ENCODE measurements around the gene GNL3. TPM values are rescaled to one million over a fixed set of nuclear protein-coding genes. Genes with fewer than 3 reads are reported as not detected.

GNL3 gene
- total RNA-seq, 2 donors from 2014 or later: 101 to 107 TPM

- Mint-ChIP-seq H3K27ac (no peak overlapping the region), H3K36me3 (ENCODE audit: low read depth) (peaks cover 67% of the 10 kb centered on the region), H3K27me3 (ENCODE audit: insufficient read depth) (no peaks in the 10 kb centered on the region), H3K4me3 (no peak overlapping the region), H3K9me3 (no peaks in the 10 kb centered on the region), H3K4me1 (no peaks in the 10 kb centered on the region)
- no peaks in the 10 kb centered on the region for H3K9me3 ChIP-seq (ENCODE audit: control insufficient read depth, low read length)
- H3K27ac ChIP-seq (ENCODE audit: low read depth, low read length): no peak overlapping the region
- no peak overlapping the region for H3K9ac ChIP-seq (ENCODE audit: extremely low read depth, low read length, poor library complexity, severe bottlenecking)
- WGBS, 2 experiments (ENCODE audit: insufficient coverage in 1 of 2, insufficient read length in 1 of 2): 88 to 91% methylated on average over 3 of the region's 3 CpGs
- DNase-seq: no peak
- peaks cover 81% of the 10 kb centered on the region for H3K36me3 ChIP-seq (ENCODE audit: control insufficient read depth, insufficient read depth, low read length)
- H3K4me3 ChIP-seq (ENCODE audit: low read length): no peak overlapping the region
- no peaks in the 10 kb centered on the region for H3K4me1 ChIP-seq (ENCODE audit: control insufficient read depth, insufficient read depth, low read length)
- H3K27me3 ChIP-seq (ENCODE audit: control insufficient read depth, insufficient read depth, low read length, poor library complexity, severe bottlenecking): no peaks in the 10 kb centered on the region
- TF ChIP-seq CTCF (conservative IDR thresholded peaks at IDR 0.05): no peak
These were observed 29.9 kb upstream of the GNL3 start for GRCh38 chr3:52655895-52656294.

- TF ChIP-seq CTCF (conservative IDR thresholded peaks at IDR 0.05): no peak
- Histone ChIP-seq H3K36me3 (ENCODE audit: control insufficient read depth, insufficient read depth, low read length) (peaks cover 76% of the 10 kb centered on the region), H3K4me3 (ENCODE audit: low read length) (no peak overlapping the region), H3K27me3 (ENCODE audit: control insufficient read depth, insufficient read depth, low read length, poor library complexity, severe bottlenecking) (no peaks in the 10 kb centered on the region), H3K4me1 (ENCODE audit: control insufficient read depth, insufficient read depth, low read length) (no peaks in the 10 kb centered on the region), H3K27ac (ENCODE audit: low read depth, low read length) (no peak overlapping the region), H3K9me3 (ENCODE audit: control insufficient read depth, low read length) (peaks cover 6% of the 10 kb centered on the region), H3K9ac (ENCODE audit: extremely low read depth, low read length, poor library complexity, severe bottlenecking) (no peak overlapping the region)
- Mint-ChIP-seq H3K4me1 (no peaks in the 10 kb centered on the region), H3K36me3 (ENCODE audit: low read depth) (peaks cover 66% of the 10 kb centered on the region), H3K9me3 (no peaks in the 10 kb centered on the region), H3K27ac (no peak overlapping the region), H3K27me3 (ENCODE audit: insufficient read depth) (no peaks in the 10 kb centered on the region), H3K4me3 (no peak overlapping the region)
- no peak for DNase-seq
- WGBS, 2 experiments (ENCODE audit: insufficient coverage in 1 of 2, insufficient read length in 1 of 2): 91 to 100% methylated on average over 1 to 3 of the region's 3 CpGs
These were observed 25.8 kb upstream of the GNL3 start for GRCh38 chr3:52660046-52660445.

- H3K36me3 Mint-ChIP-seq (ENCODE audit: low read depth): peaks cover 60% of the 10 kb centered on the region
- TF ChIP-seq CTCF (conservative IDR thresholded peaks at IDR 0.05): no peak
- H3K27me3 Mint-ChIP-seq (ENCODE audit: insufficient read depth): no peaks in the 10 kb centered on the region
- H3K4me1 Mint-ChIP-seq: peaks cover 7% of the 10 kb centered on the region
- H3K4me3 ChIP-seq (ENCODE audit: low read length): no peak overlapping the region
- no peaks in the 10 kb centered on the region for H3K27me3 ChIP-seq (ENCODE audit: control insufficient read depth, insufficient read depth, low read length, poor library complexity, severe bottlenecking)
- peaks cover 6% of the 10 kb centered on the region for H3K9me3 ChIP-seq (ENCODE audit: control insufficient read depth, low read length)
- no peak overlapping the region for H3K9ac ChIP-seq (ENCODE audit: extremely low read depth, low read length, poor library complexity, severe bottlenecking)
- no peak overlapping the region for H3K27ac Mint-ChIP-seq
- no peak overlapping the region for H3K4me3 Mint-ChIP-seq
- no peak for DNase-seq
- peaks cover 79% of the 10 kb centered on the region for H3K36me3 ChIP-seq (ENCODE audit: control insufficient read depth, insufficient read depth, low read length)
- no peak overlapping the region for H3K27ac ChIP-seq (ENCODE audit: low read depth, low read length)
- H3K4me1 ChIP-seq (ENCODE audit: control insufficient read depth, insufficient read depth, low read length): no peaks in the 10 kb centered on the region
- 98 to 100% methylated on average over 1 to 3 of the region's 3 CpGs for WGBS, 2 experiments (ENCODE audit: insufficient coverage in 1 of 2, insufficient read length in 1 of 2)
- no peaks in the 10 kb centered on the region for H3K9me3 Mint-ChIP-seq
These were observed 22.7 kb upstream of the GNL3 start for GRCh38 chr3:52663098-52663497.

Data from endodermal cell (in vitro differentiated cells).